Small intestine (tissue), 7 donors: ENCODE measurements around the gene DHRS9. TPM values are rescaled to one million over a fixed set of nuclear protein-coding genes. Genes with fewer than 3 reads are reported as not detected.

Source experiments
- DNase-seq, 2 donors: peaks; one replicate each; pipeline versions ENCODE4 v3.0.0 to v3.0.0-alpha.2; 2013
- FAIRE-seq: peaks from 2 replicates; lab custom pipeline; 2012; peaks lifted over from hg19 to GRCh38; lab: Jason Lieb, UNC
- H3K27ac ChIP-seq, 3 donors: one replicate each; pipeline ENCODE4 v1.5.1; 2013; ENCODE audit warnings: low read length in 2 of 3, mild to moderate bottlenecking in 2 of 3, control low read depth in 1 of 3, inconsistent platforms in 1 of 3, low read depth in 1 of 3, moderate library complexity in 1 of 3
- H3K27me3 ChIP-seq, 3 donors: one replicate each; pipeline ENCODE4 v1.6.1; 2013; ENCODE audit warnings: low read length in 3 of 3, inconsistent platforms in 1 of 3; ENCODE audit not compliant: control insufficient read depth in 3 of 3, insufficient read depth in 3 of 3
- H3K36me3 ChIP-seq, 3 donors: one replicate each; pipeline ENCODE4 v1.6.1; 2013; ENCODE audit warnings: low read length in 3 of 3, inconsistent platforms in 1 of 3, low read depth in 1 of 3, mild to moderate bottlenecking in 1 of 3, moderate library complexity in 1 of 3; ENCODE audit not compliant: control insufficient read depth in 3 of 3, insufficient read depth in 2 of 3
- H3K4me1 ChIP-seq, 3 donors: one replicate each; pipeline ENCODE4 v1.6.1; 2013; ENCODE audit warnings: low read length in 2 of 3, inconsistent platforms in 1 of 3, low read depth in 1 of 3, mild to moderate bottlenecking in 1 of 3, moderate library complexity in 1 of 3; ENCODE audit not compliant: control insufficient read depth in 3 of 3, insufficient read depth in 2 of 3
- H3K4me3 ChIP-seq, 3 donors: one replicate each; pipeline ENCODE4 v1.5.1; 2013; ENCODE audit warnings: low read length in 3 of 3, control low read depth in 1 of 3, inconsistent platforms in 1 of 3, low read depth in 1 of 3, mild to moderate bottlenecking in 1 of 3, moderate library complexity in 1 of 3
- H3K9me3 ChIP-seq, 2 donors: one replicate each; pipeline ENCODE4 v1.6.1; 2013; ENCODE audit warnings: low read depth in 1 of 2, low read length in 1 of 2; ENCODE audit not compliant: control insufficient read depth in 2 of 2, insufficient read depth in 1 of 2
- WGBS, 3 donors: extraction: QIAGEN DNeasy Blood & Tissue Kit; methylation state at CpG; one replicate each; pipeline ENCODE4 v1.1.7; 2013; 5-methylcytosine and 5-hydroxymethylcytosine counted together
- polyA plus RNA-seq, 4 donors: library from polyadenylated mRNA; stranded (reverse) in 3 of 4; unstranded in 1 of 4; fragments of 200-250 nt in 3 of 4; fragments of 120-200 nt in 1 of 4; gene quantifications; one replicate each; pipeline versions ENCODE4 v1.2.1 to v1.2.3, GENCODE V29; 2013
- donor health status: healthy with polysubstance abuse.
- donor health status: control.
- donor health status: control.
- donor health status: Bipolar disorder and iron deficiency.
- donor health status: healthy.

The DHRS9 gene
- polyA plus RNA-seq, 4 donors, result 0.58 to 1.8 (median 0.92) TPM

GRCh38 chr2:169109502-169110409 lies 40.4 kb downstream of the DHRS9 start:
- DNase-seq (peak; percentile 75 to 81), FAIRE-seq (no peak)
- Histone ChIP-seq H3K4me3 (no peak overlapping the region), H3K27ac (no peak overlapping the region), H3K36me3 (no peaks in the 10 kb centered on the region), H3K9me3 (no peaks in the 10 kb centered on the region), H3K4me1 (no peaks in the 10 kb centered on the region), H3K27me3 (peaks cover 0 to 2% (median 0%) of the 10 kb centered on the region in 3 donors)
- 47 to 51% (median 51%) methylated on average over 21 of the region's 21 CpGs for WGBS, 3 donors

GRCh38 chr2:169110419-169110818 lies 41.1 kb downstream of the DHRS9 start:
- FAIRE-seq, result no peak
- peaks cover 0 to 2% (median 0%) of the 10 kb centered on the region in 3 donors for H3K27me3 ChIP-seq
- 84 to 88% (median 88%) methylated on average over 7 of the region's 7 CpGs for WGBS, 3 donors
- no peaks in the 10 kb centered on the region for H3K9me3 ChIP-seq
- DNase-seq, result no peak
- H3K4me3 ChIP-seq, result no peak overlapping the region
- no peaks in the 10 kb centered on the region for H3K4me1 ChIP-seq
- no peaks in the 10 kb centered on the region for H3K36me3 ChIP-seq
- no peak overlapping the region for H3K27ac ChIP-seq

GRCh38 chr2:169110916-169111315 lies 41.6 kb downstream of the DHRS9 start:
- Histone ChIP-seq H3K27me3 (peaks cover 0 to 2% (median 0%) of the 10 kb centered on the region in 3 donors), H3K4me3 (no peak overlapping the region), H3K27ac (no peak overlapping the region), H3K36me3 (no peaks in the 10 kb centered on the region), H3K4me1 (no peaks in the 10 kb centered on the region), H3K9me3 (no peaks in the 10 kb centered on the region)
- FAIRE-seq (no peak), DNase-seq (no peak)
- WGBS, 3 donors, result 62 to 83% (median 73%) methylated on average over 18 of the region's 18 CpGs

GRCh38 chr2:169112841-169113240 lies 43.5 kb downstream of the DHRS9 start:
- no peak for FAIRE-seq
- 35 to 65% (median 45%) methylated on average over 6 of the region's 6 CpGs for WGBS, 3 donors
- no peaks in the 10 kb centered on the region for H3K9me3 ChIP-seq

GRCh38 chr2:169114056-169114455 lies 44.7 kb downstream of the DHRS9 start:
- DNase-seq (no peak), FAIRE-seq (no peak)
- WGBS, 3 donors, result 89 to 97% (median 92%) methylated on average over 4 of the region's 4 CpGs
- H3K27ac ChIP-seq, result no peak overlapping the region
- H3K4me1 ChIP-seq, result no peaks in the 10 kb centered on the region
- H3K4me3 ChIP-seq, result no peak overlapping the region
- H3K36me3 ChIP-seq, result no peaks in the 10 kb centered on the region
- H3K27me3 ChIP-seq, result peaks cover 0 to 2% (median 0%) of the 10 kb centered on the region in 3 donors
- no peaks in the 10 kb centered on the region for H3K9me3 ChIP-seq

More at GRCh38 chr2:169112841-169113240, 43.5 kb downstream of the DHRS9 start:
- H3K4me1 ChIP-seq, result no peaks in the 10 kb centered on the region
- H3K27me3 ChIP-seq, result peaks cover 0 to 1% (median 0%) of the 10 kb centered on the region in 3 donors
- peak; percentile 13 to 51 for DNase-seq
- no peak overlapping the region for H3K27ac ChIP-seq
- H3K36me3 ChIP-seq, result no peaks in the 10 kb centered on the region
- H3K4me3 ChIP-seq, result no peak overlapping the region

- Histone ChIP-seq H3K4me3 (no peak overlapping the region), H3K27me3 (peaks cover 0 to 2% (median 0%) of the 10 kb centered on the region in 3 donors), H3K9me3 (peaks cover 0 to 1% of the 10 kb centered on the region in 2 donors), H3K4me1 (no peaks in the 10 kb centered on the region), H3K27ac (no peak overlapping the region), H3K36me3 (no peaks in the 10 kb centered on the region)
- WGBS, 3 donors, result 41 to 57% (median 52%) methylated on average over 2 of the region's 2 CpGs
- FAIRE-seq, result no peak
- DNase-seq, result no peak
These were observed 47.0 kb downstream of the DHRS9 start for GRCh38 chr2:169116327-169116726.

GRCh38 chr2:169116993-169117392 lies 47.6 kb downstream of the DHRS9 start:
- H3K27me3 ChIP-seq, result peaks cover 0 to 2% (median 0%) of the 10 kb centered on the region in 3 donors
- no peaks in the 10 kb centered on the region for H3K36me3 ChIP-seq
- no peak overlapping the region for H3K4me3 ChIP-seq
- no peaks in the 10 kb centered on the region for H3K4me1 ChIP-seq
- H3K9me3 ChIP-seq, result peaks cover 0 to 3% of the 10 kb centered on the region in 2 donors
- no peak overlapping the region for H3K27ac ChIP-seq
- FAIRE-seq (no peak), DNase-seq (no peak)

- Histone ChIP-seq H3K36me3 (no peaks in the 10 kb centered on the region), H3K27me3 (peaks cover 0 to 2% (median 0%) of the 10 kb centered on the region in 3 donors), H3K4me3 (no peak overlapping the region), H3K27ac (no peak overlapping the region), H3K4me1 (no peaks in the 10 kb centered on the region), H3K9me3 (peaks cover 0 to 3% of the 10 kb centered on the region in 2 donors)
- FAIRE-seq, result no peak
- no peak for DNase-seq
- 44 to 72% (median 45%) methylated on average over 2 of the region's 2 CpGs for WGBS, 3 donors
These were observed 48.7 kb downstream of the DHRS9 start for GRCh38 chr2:169118060-169118459.
